GM21717 (cell line): ENCODE measurements around the gene ZNF679.
"Not testable (repeated sequence)": the region's sequence is repeated elsewhere in the genome, so short reads cannot be mapped to it uniquely, and the experiment has no call there.

Source experiments
- ATAC-seq: cut with Tn5 transposase; IDR thresholded peaks from one replicate; pipeline ENCODE4 v1.9.1; 2021; ENCODE audit warnings: mild to moderate bottlenecking, moderate library complexity; ENCODE audit not compliant: unreplicated experiment

The ZNF679 gene

DNA sequence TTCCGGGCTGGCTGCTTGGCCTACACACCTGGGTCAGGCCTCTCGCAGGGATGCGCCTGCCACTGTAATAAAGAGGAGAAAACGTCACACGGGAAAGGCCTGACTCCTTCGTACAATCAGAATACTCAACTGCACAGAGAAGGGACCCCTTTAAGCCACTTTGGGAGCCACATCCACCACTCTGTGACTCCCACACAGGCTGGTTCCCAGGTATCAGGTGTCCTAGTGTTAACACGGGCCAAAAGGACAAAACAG, 79.7 kb downstream of the ZNF679 start:
- no peak for ATAC-seq

DNA sequence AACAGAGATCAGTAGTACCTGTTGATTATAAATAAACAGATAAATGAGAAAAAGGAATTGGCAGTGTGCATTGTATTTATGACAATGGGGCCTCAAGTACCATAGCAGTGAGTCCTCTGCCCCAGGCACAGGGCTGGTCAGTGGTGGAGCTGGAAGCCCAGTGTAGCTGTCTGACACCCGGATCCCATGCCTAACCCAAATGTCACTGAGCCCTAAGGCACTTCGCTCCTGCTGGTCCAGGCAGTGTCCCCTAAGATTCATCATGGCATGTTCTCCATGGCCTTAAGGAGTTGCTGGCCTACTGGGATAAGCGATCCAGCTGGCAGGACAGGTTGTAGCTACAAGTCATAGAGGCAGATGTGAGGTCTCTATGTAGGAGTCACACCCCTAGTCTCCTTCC, 82.2 kb downstream of the ZNF679 start:
- no peak for ATAC-seq

DNA sequence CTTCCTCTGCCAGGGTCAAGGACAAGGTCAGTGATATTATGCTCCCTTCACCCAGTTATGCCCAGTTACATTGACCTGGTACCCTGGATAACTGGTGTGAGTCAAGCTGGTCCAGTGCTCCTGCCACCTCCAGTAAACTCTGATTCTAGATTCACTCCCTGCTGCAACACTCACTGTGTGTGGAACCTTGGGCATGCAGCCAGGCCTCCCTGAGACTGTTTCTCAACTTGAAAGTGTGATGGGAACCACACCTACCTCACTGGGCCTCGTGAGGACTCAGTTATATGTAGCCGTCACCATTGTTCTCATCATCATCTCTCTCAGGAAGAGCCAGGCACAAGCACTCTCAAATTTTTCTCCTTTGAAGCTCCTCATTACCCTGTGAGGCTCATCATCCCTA, 84.6 kb downstream of the ZNF679 start:
- ATAC-seq, result no peak

DNA sequence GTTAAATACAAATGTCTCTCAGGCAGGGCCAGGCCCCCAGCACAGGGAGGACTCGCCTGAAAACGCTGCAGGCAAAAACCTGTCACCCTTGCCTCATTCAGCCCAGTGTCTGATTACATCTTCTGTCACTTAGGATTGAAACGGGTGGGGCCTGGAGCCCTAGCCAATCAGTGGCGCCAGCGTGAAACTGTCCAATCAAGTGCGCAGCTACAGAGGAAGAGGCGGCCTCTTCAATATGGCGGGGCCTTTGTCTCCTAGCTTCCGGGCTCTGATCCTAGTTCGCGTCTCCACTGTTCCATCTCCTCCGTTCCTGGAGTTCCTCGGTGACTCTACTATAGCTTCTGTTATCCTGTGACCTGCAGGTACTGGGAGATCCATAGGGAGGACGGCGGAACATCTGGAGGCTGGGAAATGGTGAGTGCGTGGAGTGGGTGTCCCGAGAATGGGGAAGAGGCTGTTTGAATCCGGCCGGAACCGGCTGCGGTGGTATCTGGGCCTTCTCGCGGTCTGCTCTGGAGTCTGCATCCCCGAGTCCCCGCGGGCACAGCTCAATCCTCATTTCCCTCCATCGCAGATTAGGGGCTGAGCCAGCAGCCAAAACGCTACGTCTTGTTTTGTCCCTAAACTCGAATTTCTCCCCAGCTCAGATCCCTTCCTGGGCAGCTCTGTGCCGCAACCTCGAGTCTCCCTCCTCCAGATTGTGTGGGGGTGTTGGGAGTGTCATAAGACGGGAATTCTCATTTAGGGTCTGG, 85.6 kb downstream of the ZNF679 start, which contains the start of gene ZNF736:
Gene ZNF736, plus strand, starts transcription at position 222 of the 752 bp plus-strand sequence. Its CDS starts 190 bp downstream, at position 412.
- ATAC-seq, result peak; percentile 100

DNA sequence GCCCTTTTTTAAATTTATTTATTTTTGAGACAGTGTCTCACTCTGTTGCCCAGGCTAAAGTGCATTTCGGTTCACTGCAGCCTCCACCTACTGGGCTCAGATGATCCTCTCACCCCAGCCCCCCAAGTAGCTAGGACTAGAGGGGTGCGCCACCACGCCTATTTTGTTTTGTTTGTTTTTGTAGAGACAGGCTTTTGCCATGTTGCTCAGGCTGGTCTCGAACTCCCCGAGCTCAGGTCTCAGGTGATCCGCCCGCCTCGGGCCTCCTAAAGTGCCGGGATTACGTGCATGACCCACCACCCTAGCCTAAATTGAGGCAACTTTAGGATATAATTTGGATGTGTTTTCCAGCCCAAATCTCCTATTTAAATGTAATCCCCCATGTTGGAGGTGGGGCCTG, 86.3 kb downstream of the ZNF679 start:
- ATAC-seq, result no peak

DNA sequence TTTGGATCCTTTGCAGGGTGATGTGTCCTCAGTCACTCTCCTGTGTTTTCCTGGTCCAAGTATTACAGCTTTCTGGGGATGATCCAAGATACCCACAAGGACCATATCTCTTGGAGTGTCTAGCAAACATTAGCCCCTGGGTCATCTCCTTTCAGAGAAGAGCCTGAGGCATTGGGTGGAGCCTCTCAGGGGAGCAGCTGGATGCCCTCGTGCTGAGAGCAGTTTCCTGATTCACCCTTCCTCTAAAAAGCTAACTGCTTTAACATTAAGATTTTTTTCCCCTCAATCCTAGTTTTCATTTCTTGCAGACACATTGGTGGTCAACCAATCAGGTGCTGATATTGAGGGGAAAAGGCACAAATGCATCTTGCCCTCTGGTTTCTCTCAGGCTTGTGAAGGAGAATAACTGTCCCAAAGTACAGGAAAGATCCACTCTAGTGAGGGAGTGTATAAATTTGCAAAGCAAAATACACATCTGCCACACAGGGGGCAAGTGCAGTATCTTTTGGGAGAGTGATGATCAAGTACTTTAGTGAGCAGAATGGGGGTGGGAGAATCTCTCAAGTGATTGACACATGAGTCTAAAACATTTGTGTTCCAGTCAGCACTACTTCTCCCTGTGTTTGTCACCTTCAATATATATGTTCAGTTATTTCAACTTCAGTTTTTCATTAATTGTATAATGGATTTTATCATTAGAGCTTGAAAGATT, 87.9 kb downstream of the ZNF679 start:
- not testable (repeated sequence) for ATAC-seq
